Measurements from ENCODE around the gene DNAH1.
A peak's percentile ranks its signal among the peaks of the same experiment; 100 is the strongest.

The DNAH1 gene

DNA sequence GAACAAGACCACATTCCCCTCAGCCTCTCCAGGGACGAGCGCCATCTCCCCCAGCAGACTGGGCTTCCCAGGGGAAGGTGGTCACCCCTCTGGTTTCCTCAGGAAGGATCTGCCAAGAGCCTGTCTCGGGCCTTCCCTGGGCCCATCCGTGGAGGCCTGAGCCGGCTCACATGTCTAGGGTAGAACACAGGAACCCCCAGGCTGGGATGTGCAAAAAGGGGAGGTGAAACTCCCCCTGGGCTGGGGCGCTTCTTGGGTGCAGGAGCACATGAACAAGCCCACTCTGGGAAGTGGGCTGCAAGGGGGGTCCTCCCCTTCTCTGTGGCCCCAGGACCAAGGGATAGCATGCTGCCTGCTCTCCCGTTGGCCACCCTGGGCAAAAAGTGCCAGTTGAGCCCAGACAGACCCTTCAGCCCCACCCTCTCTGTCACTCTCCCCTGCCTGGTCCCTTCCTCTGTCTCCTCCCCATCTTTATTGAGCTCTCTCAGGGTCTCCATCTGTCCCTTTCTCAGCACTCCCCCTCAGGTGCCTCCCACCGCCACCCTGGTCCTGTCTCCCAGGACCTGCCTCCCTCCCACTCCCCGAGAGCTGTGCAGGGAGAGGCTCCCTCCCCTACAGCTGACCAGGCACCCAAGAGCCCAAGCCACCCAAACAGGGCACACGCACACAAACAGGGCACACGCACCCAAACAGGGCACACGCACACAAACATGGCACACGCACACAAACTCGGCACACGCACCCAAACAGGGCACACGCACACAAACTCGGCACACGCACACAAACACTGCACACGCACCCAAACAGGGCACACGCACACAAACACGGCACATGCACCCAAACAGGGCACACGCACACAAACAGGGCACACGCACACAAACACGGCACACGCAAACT is 127.9 kb downstream of the DNAH1 start:
- H3K4me3 ChIP-seq (ENCODE audit: low read depth, low read length) = no peak overlapping the region
- TF ChIP-seq, protein P1, sequence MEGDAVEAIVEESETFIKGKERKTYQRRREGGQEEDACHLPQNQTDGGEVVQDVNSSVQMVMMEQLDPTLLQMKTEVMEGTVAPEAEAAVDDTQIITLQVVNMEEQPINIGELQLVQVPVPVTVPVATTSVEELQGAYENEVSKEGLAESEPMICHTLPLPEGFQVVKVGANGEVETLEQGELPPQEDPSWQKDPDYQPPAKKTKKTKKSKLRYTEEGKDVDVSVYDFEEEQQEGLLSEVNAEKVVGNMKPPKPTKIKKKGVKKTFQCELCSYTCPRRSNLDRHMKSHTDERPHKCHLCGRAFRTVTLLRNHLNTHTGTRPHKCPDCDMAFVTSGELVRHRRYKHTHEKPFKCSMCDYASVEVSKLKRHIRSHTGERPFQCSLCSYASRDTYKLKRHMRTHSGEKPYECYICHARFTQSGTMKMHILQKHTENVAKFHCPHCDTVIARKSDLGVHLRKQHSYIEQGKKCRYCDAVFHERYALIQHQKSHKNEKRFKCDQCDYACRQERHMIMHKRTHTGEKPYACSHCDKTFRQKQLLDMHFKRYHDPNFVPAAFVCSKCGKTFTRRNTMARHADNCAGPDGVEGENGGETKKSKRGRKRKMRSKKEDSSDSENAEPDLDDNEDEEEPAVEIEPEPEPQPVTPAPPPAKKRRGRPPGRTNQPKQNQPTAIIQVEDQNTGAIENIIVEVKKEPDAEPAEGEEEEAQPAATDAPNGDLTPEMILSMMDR (IDR thresholded peaks at IDR 0.05; ENCODE audit: borderline replicate concordance, insufficient read depth, low read depth, low read length) = no peak

GRCh38 chr3:52444860-52445793 is 129.0 kb downstream of the DNAH1 start, which contains the start of gene SEMA3G:
SEMA3G (minus strand) TSS chr3:52445103; CDS start chr3:52445027, 76 bp downstream.
- no peak within 1 kb of the TSS for H3K4me3 ChIP-seq (ENCODE audit: low read depth, low read length)
- TF ChIP-seq, protein P1 (IDR thresholded peaks at IDR 0.05; ENCODE audit: borderline replicate concordance, insufficient read depth, low read depth, low read length) = peak; percentile 72

DNA sequence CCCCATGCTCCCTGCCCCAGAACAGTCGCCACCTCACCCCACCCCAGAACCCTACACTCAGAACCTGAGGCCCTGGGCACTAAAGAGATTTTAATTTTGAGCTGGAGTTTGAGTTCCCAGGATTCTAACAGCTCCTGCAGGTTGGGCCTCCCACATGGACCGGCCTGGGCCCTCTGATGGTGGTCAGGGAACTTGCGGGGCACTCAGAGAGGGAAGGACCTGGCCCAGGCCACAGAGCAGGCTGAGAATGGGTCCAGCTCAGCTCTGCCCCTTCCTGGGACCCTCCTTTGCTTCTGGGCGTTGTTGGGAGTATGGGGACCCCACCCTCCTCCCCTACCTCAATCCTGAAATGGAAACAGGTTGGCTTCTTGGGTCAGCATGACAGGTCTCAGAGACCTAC is 129.9 kb downstream of the DNAH1 start:
- H3K4me3 ChIP-seq (ENCODE audit: low read depth, low read length) = no peak overlapping the region
- TF ChIP-seq, protein P1 (IDR thresholded peaks at IDR 0.05; ENCODE audit: borderline replicate concordance, insufficient read depth, low read depth, low read length) = no peak

DNA sequence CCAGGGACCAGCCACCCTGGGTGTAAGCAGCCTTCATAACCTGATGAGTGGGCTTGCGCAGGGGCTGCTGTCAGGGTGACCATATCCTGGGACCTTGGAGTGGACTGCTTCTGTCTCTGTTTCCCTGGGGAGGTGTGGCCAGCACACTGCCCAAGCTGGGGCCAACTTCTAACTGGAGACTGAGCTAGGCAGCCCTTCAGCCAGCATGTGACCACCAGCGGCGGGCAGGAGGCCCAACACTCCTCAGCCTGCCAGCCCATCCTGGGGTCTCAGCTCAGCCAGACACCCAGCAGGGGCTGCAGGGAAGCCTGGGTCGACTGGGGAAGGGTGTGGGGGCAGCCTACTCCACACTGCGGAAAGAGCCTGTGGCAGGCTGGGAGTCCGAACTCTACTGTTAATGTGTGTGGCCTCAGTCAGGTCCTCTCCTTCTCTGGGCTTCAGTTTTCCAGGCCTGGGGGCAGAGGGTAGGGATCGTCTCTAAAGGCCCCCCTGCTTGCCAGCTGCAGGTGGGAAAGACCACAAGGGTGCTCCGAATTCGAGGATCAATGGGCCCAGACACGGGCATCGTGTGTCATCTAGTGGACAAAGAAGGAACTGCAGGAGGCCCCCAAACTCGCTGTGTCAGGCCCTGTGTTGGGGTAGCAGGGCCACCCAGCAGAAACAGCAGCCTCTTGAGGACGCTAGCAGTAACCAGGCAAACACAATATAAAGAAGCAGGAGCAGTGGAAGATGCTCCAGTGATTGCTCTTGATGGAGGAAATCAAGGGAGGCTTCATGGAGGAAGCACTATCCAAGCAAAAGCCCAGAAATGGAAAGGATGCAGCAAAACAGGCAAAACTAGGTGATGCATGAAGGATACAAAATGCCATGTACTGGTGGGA is 130.8 kb downstream of the DNAH1 start:
- H3K4me3 ChIP-seq (ENCODE audit: low read depth, low read length) = no peak overlapping the region
- TF ChIP-seq, protein P1 (IDR thresholded peaks at IDR 0.05; ENCODE audit: borderline replicate concordance, insufficient read depth, low read depth, low read length) = peak; percentile 100

DNA sequence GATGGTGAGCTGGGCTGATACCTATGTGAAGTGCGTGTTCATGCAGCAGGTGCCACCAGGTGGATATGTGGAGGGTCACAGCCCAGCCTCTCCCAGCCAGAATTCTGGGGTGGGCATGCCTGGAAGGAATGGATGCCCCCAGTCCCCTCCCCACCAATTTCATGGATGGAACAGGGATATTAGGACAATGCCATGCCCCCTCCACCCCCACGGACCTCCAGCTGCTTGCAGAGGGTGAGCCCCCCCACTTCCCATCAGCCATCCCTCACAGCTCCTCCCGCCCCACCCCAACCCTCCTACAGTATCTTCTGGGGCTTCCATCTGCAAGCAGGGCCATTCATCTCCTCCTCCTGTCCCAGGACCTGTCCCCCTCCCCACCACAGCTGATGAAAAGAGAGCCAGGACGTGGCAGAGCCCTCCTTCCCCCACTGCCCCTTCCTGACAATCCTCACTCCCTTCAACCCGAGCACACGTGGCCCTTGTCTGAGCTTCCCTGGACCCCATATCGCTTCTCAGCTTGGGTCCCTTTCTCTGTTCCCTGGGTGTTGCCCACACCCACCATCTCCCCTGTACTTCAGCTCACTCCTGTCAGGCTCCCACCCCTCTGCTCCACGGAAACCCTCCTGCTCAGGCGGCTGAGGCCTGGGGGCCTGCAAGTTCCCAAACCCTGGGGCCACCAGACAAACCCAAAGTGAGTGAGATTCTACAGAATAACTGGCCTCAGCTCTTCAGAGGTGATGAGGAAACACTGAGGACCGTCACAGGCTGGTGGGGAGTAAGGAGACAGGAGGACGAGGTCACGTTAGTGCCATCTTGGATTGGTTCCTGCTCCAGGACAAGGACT is 131.6 kb downstream of the DNAH1 start:
- H3K4me3 ChIP-seq (ENCODE audit: low read depth, low read length) = no peak overlapping the region
- TF ChIP-seq, protein P1 (IDR thresholded peaks at IDR 0.05; ENCODE audit: borderline replicate concordance, insufficient read depth, low read depth, low read length) = no peak
